Fibroblast of lung (primary cell): Measurements from ENCODE around the gene PPP1R1A.

Source experiments
- CTCF ChIP-seq, 2 donors: IDR thresholded peaks in 1 of 2; conservative IDR thresholded peaks in 1 of 2; 1 replicate in 1 of 2; 2 replicates in 1 of 2; pipeline ENCODE4 v1.5.1; 2011 to 2012; ENCODE audit warnings: low read length in 2 of 2, control low read depth in 1 of 2, inconsistent platforms in 1 of 2, low read depth in 1 of 2, mild to moderate bottlenecking in 1 of 2
- EZH2 ChIP-seq: IDR thresholded peaks from 2 replicates; pipeline ENCODE4 v1.5.1; 2012; ENCODE audit warnings: low read length, control low read depth, mild to moderate bottlenecking; ENCODE audit errors: missing control alignments

- TF ChIP-seq CTCF (conservative IDR thresholded peaks at IDR 0.05 in 1 of 2, IDR thresholded peaks at IDR 0.05 in 1 of 2; ENCODE audit: low read depth in 1 of 2, low read length in 2 of 2) (no peak), EZH2 (no peak)
Measured at GRCh38 chr12:54586620-54587019, 1.8 kb downstream of the PPP1R1A start.
